ENCODE data around the gene C1QTNF9B.

GRCh38 chr13:23934520-23934919, 37.2 kb upstream of the C1QTNF9B start:
- no peak for TF ChIP-seq GATA2 (IDR thresholded peaks at IDR 0.05; ENCODE audit: low read depth, low read length)
- no peak for TF ChIP-seq GATA3 (IDR thresholded peaks at IDR 0.05; ENCODE audit: low read depth, low read length)
